HT1080 (cell line): Measurements from ENCODE around the gene GTF2A1. TPM values are rescaled to one million over a fixed set of nuclear protein-coding genes. Genes with fewer than 3 reads are reported as not detected.

Experiments
- DNase-seq: peaks from one replicate; pipeline ENCODE4 v3.0.0-alpha.2; 2015; ENCODE audit warnings: low read depth
- small RNA-seq: library from RNA; depleted of rRNA; stranded (forward); fragments of <200 nt; gene quantifications from one replicate; pipeline ENCODE3, GENCODE V24; 2014
- total RNA-seq: library from RNA; depleted of rRNA; stranded (reverse); fragments of >200 nt; shearing (Covaris generic); gene quantifications from 2 replicates; pipeline ENCODE4 v1.2.3, GENCODE V29; 2014; rRNA removed

GTF2A1 gene
- total RNA-seq, 1 experiment from 2014 or later, result 28.1 TPM

DNA sequence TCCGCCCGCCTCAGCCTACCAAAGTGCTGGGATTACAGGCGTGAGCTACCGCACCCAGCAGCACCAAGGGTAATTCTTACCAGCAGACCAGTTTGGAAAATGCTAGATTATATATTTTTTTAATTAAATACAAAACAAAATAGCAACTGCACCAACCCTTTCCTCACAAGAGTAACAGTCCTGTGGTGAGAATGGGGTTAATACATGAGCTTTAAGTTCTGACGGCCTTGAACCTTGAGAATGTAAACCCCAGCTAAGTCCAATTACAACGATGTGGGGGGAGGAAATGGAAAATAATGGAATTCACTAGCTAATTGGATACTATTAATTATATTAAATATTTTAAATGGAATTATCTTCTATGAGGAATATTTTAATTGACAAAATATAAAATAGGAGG, 82.3 kb downstream of the GTF2A1 start:
- DNase-seq, result no peak

DNA sequence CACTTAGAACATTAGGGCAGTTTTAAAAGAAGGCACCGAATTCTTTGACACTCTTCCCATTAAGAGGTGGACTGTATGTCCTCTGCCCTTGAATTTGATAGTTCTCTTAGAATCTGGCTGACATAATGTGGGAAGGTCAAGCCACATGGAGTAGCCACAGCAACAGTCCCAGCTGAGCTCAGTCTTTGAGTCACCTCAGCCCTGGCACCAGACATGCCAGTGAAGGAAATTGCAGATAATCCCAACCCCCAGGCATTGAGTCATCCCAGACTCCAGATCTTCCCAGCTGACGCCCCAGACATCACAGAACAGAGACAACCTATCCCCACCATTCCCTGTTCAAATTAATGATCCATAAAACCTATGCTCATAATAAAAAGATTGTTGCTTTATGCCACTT, 83.4 kb downstream of the GTF2A1 start:
- DNase-seq, result peak; percentile 94

DNA sequence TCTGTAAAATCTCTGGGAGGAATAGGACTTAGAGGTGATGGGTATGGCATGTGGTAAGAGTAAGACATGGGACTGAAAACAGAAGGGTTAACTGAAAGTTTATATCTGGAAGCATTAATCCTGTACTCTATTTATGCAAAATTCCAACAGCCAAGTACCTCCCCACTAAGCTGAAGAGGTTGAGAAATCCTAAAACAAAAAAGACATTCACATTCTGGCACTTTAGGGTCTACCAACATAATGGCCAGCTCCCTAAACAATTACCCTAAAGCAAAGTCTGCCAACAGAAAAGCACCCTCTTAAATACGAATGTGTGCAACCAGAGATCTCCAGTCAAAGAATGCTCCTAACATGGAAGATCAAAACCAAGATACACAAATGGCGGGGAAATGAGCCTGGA, 87.4 kb downstream of the GTF2A1 start:
- no peak for DNase-seq

DNA sequence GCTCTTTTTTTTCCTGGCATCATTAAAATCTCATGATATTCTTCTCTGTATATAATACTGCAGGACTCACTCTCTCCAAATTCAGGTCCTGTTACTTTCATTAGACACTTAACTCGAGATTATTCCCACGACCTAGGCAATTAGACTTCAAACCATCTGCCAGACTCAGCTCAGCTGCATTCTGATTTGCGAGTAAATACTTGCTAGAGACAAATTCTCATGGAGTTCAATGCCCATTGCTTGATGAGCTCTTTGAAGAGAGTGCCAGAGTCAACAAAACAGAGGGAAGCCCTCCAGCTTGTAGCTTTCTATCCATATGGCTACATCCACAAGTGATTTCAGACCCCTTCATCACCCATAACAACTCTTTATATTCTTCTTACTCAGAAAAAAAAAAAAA, 88.3 kb downstream of the GTF2A1 start:
- no peak for DNase-seq

DNA sequence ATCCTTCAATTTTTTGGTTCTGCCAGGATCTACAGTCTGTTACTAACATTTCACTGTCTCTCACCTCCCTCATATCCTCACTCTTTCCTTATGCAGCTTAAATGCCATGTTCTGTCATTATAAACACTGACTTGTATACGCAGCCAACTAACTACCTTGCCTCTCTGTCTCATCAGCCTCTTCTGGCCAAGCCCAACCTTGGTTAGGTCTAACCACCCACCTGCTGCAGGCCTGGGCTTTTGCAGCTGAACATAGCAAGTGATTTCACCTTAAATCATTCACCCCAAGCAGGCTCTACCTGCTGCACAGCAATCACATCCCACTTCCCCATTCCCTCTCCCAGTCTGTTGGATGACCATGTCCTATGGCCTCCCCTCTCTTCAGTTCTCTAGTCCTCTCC, 91.5 kb downstream of the GTF2A1 start:
- DNase-seq, result no peak

DNA sequence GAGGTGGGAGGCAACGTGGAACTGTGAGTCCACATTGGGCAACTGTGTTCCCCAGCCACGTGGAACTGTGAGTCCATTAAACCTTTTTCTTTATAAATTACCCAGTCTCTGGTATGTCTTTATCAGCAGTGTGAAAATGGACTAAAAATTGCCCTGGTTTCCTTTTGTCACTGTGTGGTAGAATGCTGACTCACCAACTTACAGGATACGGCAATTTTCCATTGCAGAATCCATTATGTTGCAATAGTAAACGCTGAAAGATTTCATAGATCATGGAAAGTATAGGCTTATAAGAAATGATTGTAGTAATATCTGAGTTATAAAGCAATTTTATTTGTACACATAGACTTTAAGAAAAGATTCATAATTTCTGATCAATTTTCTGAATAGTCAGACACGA, 93.0 kb downstream of the GTF2A1 start:
- peak; percentile 28 for DNase-seq

DNA sequence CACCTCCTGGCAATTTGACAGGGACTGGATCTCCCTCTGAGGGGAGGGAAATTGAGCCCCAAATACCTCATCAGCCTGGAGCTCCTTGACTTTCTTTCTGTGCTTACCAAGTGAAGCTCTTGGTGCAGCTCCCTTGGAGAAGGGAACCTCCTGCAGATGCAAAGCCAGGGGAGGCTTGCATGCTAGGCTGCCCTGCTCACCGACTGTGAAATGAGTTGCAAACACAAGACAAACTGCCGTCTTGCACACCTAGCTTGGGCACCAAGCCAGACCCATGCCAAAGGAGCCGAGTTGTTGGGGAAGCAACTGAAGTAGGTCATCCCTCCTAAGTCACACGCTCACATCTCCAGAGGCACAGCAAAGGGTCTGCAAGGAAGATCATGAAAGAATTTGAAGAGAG, 95.2 kb downstream of the GTF2A1 start:
- DNase-seq, result no peak

Small RNA genes within 50 kb of the gene (small RNA-seq; reads per million reads assigned to genes)
- gene DYNLL1P1 (not detected), gene SNORA79 (6.3 reads per million, percentile 89 among the genes with 10 or more reads in this experiment)

Other genes starting within 250 kb of the GTF2A1 start
- gene STON2, start 179.4 kb upstream of the GTF2A1 start, total RNA-seq, result 6.9 and 7.6 TPM in 2 replicates